Kidney epithelial cell (primary cell): ENCODE measurements around the gene SLC22A16. TPM values are rescaled to one million over a fixed set of nuclear protein-coding genes. Genes with fewer than 3 reads are reported as not detected.
"Not testable (repeated sequence)": the region's sequence is repeated elsewhere in the genome, so short reads cannot be mapped to it uniquely, and the experiment has no call there.

Experiments used
- DNase-seq: peaks from one replicate; pipeline ENCODE4 v3.0.0-alpha.2; 2010; ENCODE audit warnings: low read depth
- H3K27me3 ChIP-seq: 2 replicates; pipeline ENCODE4 v1.6.0; 2011; ENCODE audit warnings: low read length; ENCODE audit not compliant: control insufficient read depth, insufficient read depth
- H3K36me3 ChIP-seq: 2 replicates; pipeline ENCODE4 v1.5.1; 2011; ENCODE audit warnings: low read length; ENCODE audit not compliant: control insufficient read depth, insufficient read depth
- H3K4me3 ChIP-seq: 2 replicates; pipeline ENCODE4 v1.5.1; 2011; ENCODE audit warnings: low read depth, mild to moderate bottlenecking, control low read depth, low read length
- CTCF ChIP-seq: IDR thresholded peaks from 2 replicates; pipeline ENCODE4 v1.5.1; 2011; ENCODE audit warnings: mild to moderate bottlenecking, moderate library complexity, low read length, control low read depth, inconsistent platforms; ENCODE audit not compliant: insufficient read depth, poor library complexity, severe bottlenecking
- total RNA-seq: library from RNA; depleted of rRNA; stranded (reverse); fragments of >200 nt; gene quantifications from 2 replicates; pipeline ENCODE4 v1.2.3, GENCODE V29; 2015

The SLC22A16 gene
- total RNA-seq, 1 donor from 2014 or later, result 0.71 TPM

- no peak overlapping the region for H3K4me3 ChIP-seq
- H3K27me3 ChIP-seq, result no peaks in the 10 kb centered on the region
- H3K36me3 ChIP-seq, result no peaks in the 10 kb centered on the region
- DNase-seq, result no peak
- TF ChIP-seq CTCF, result no peak
Measured at GRCh38 chr6:110461376-110461775, 15.0 kb downstream of the SLC22A16 start.

GRCh38 chr6:110459137-110459536, 17.3 kb downstream of the SLC22A16 start:
- no peaks in the 10 kb centered on the region for H3K36me3 ChIP-seq
- H3K4me3 ChIP-seq, result no peak overlapping the region
- DNase-seq, result no peak
- TF ChIP-seq CTCF, result no peak
- H3K27me3 ChIP-seq, result no peaks in the 10 kb centered on the region

DNA sequence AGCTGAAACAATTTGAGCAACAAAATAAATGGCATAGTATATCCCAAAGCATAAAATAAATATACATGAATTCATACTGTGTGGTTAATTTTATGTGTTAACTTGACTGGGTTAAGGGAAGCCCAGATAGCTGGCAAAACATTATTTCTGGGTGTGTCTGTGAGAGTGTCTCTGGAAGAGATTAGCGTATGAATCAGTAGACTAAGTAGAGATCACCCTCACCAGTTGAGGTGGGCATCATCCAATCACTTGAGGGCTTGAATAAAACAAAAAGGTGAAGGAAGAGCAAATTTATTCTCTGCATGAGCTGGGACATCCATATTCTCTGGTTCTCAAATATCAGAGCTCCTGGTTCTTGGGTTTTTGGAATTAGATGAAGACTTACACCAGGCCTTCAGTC, 17.9 kb downstream of the SLC22A16 start:
- no peak for TF ChIP-seq CTCF
- DNase-seq, result no peak

DNA sequence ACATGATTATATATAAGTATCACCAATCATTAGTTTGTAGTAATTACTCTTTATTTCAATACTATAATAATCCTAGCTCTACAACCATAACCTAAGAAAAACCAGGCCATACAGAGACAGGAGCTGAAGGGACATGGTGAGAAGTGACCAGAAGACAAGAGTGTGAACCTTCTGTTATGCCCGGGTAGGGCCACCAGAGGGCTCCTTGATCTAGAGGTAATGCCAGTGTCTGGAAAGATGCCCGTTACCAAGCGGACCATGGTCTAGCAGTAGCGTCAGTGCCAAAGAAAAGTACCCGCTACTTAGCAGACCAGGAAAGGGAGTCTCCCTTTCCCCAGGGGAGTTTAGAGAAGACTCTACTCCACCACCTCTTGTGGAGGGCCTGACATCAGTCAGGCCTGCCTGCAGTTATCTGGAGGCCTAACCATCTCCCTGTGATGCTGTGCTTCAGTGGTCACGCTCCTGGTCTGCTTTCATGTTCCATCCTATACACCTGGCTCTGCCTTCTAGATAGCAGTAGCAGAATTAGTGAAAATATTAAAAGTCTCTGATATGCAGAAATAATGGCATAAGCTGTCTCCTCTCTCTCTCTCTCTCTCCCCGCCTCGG, 18.7 kb downstream of the SLC22A16 start:
- DNase-seq, H3K27me3 ChIP-seq, H3K4me3 ChIP-seq, H3K36me3 ChIP-seq: not testable (repeated sequence)
- peak; percentile 19 for TF ChIP-seq CTCF

More for the DNA sequence above, 17.9 kb downstream of the SLC22A16 start:
- no peaks in the 10 kb centered on the region for H3K27me3 ChIP-seq
- H3K4me3 ChIP-seq, result no peak overlapping the region
- no peaks in the 10 kb centered on the region for H3K36me3 ChIP-seq

GRCh38 chr6:110456694-110457093, 19.7 kb downstream of the SLC22A16 start:
- no peak overlapping the region for H3K4me3 ChIP-seq
- TF ChIP-seq CTCF, result no peak
- no peaks in the 10 kb centered on the region for H3K27me3 ChIP-seq
- DNase-seq, result no peak
- H3K36me3 ChIP-seq, result no peaks in the 10 kb centered on the region

GRCh38 chr6:110449541-110449895, 26.9 kb downstream of the SLC22A16 start:
- H3K4me3 ChIP-seq, result no peak overlapping the region
- H3K36me3 ChIP-seq, result no peaks in the 10 kb centered on the region
- no peak for DNase-seq
- TF ChIP-seq CTCF, result no peak
- H3K27me3 ChIP-seq, result no peaks in the 10 kb centered on the region
